HEK293T (cell line): ENCODE measurements around the gene SPDYE4.

Experiments used
- CTCF ChIA-PET: fragments of 350-600 bp; formaldehyde crosslinking; extraction: SDS; loops from one replicate; lab custom pipeline; 2021; ENCODE audit warnings: antibody characterized with exemption, inconsistent platforms; lab: Yijun Ruan, JAX
- POLR2A ChIA-PET: fragments of 350-600 bp; formaldehyde crosslinking; extraction: SDS; loops from one replicate; lab custom pipeline; 2020; ENCODE audit warnings: antibody characterized with exemption, inconsistent platforms; lab: Yijun Ruan, JAX
- DNase-seq: peaks from one replicate; pipeline ENCODE4 v3.0.0; 2012; ENCODE audit warnings: mixed read lengths; ENCODE audit errors: extremely low spot score
- ARNT ChIP-seq: fragments of 450-650 bp; IDR thresholded peaks from 2 replicates; pipeline ENCODE4 v1.6.1; 2017; ENCODE audit warnings: mild to moderate bottlenecking
- BHLHE40 ChIP-seq: fragments of 450-650 bp; IDR thresholded peaks from 2 replicates; pipeline ENCODE4 v1.6.1; 2016; ENCODE audit warnings: mild to moderate bottlenecking, moderate library complexity, borderline replicate concordance
- CTBP1 ChIP-seq: fragments of 450-650 bp; IDR thresholded peaks from 2 replicates; pipeline ENCODE4 v1.6.1; 2016; ENCODE audit warnings: borderline replicate concordance
- ELF4 ChIP-seq: fragments of 450-650 bp; IDR thresholded peaks from 2 replicates; pipeline ENCODE4 v1.6.1; 2017; ENCODE audit warnings: antibody characterized with exemption
- FOXA1 ChIP-seq: fragments of 450-650 bp; IDR thresholded peaks from 2 replicates; pipeline ENCODE4 v1.6.1; 2016; ENCODE audit warnings: mild to moderate bottlenecking
- FOXK2 ChIP-seq: fragments of 450-650 bp; IDR thresholded peaks from 2 replicates; pipeline ENCODE4 v1.6.1; 2016; ENCODE audit warnings: mild to moderate bottlenecking
- FOXM1 ChIP-seq: fragments of 450-650 bp; IDR thresholded peaks from 2 replicates; pipeline ENCODE4 v1.6.1; 2017; ENCODE audit warnings: mild to moderate bottlenecking, borderline replicate concordance
- HDGF ChIP-seq: fragments of 450-650 bp; IDR thresholded peaks from 2 replicates; pipeline ENCODE4 v1.6.1; 2017; ENCODE audit warnings: antibody characterized with exemption, borderline replicate concordance
- L3MBTL2 ChIP-seq: fragments of 450-650 bp; conservative IDR thresholded peaks from 2 replicates; pipeline ENCODE4 v1.6.1; 2016; ENCODE audit warnings: mild to moderate bottlenecking
- LEF1 ChIP-seq: fragments of 450-650 bp; IDR thresholded peaks from 2 replicates; pipeline ENCODE4 v1.6.1; 2017; ENCODE audit warnings: mild to moderate bottlenecking, borderline replicate concordance
- NFRKB ChIP-seq: fragments of 450-650 bp; IDR thresholded peaks from 2 replicates; pipeline ENCODE4 v1.6.1; 2016; ENCODE audit warnings: mild to moderate bottlenecking, moderate library complexity
- PKNOX1 ChIP-seq: fragments of 450-650 bp; IDR thresholded peaks from 2 replicates; pipeline ENCODE4 v1.6.1; 2016
- SP1 ChIP-seq: fragments of 450-650 bp; IDR thresholded peaks from 2 replicates; pipeline ENCODE4 v1.6.1; 2017
- SUZ12 ChIP-seq: fragments of 450-650 bp; IDR thresholded peaks from 2 replicates; pipeline ENCODE4 v1.6.1; 2016; ENCODE audit warnings: mild to moderate bottlenecking
- TARDBP ChIP-seq: fragments of 450-650 bp; IDR thresholded peaks from 2 replicates; pipeline ENCODE4 v1.6.1; 2016
- ZNF384 ChIP-seq: fragments of 450-650 bp; IDR thresholded peaks from 2 replicates; pipeline ENCODE4 v1.6.1; 2016

Gene SPDYE4

GRCh38 chr17:8800656-8801055 lies 42.3 kb upstream of the SPDYE4 start:
- TF ChIP-seq SUZ12 (no peak), ARNT (no peak), FOXK2 (no peak)
- POLR2A ChIA-PET = no interaction called here
- CTCF ChIA-PET = interaction anchor here (0.6 kb wide), 1 partner anchor 31 kb away, joined by 4 read pairs; no protein-coding TSS in a partner anchor

GRCh38 chr17:8799570-8800212 lies 41.3 kb upstream of the SPDYE4 start:
- CTCF ChIA-PET = no interaction called here
- no peak for TF ChIP-seq ZNF384
- no peak for TF ChIP-seq LEF1
- no peak for TF ChIP-seq FOXA1
- TF ChIP-seq FOXK2 = no peak
- no peak for TF ChIP-seq FOXM1
- POLR2A ChIA-PET = interaction anchor here (0.5 kb wide), 1 partner anchor 577 kb away, joined by 3 read pairs; no protein-coding TSS in a partner anchor
- DNase-seq = no peak

More at GRCh38 chr17:8800656-8801055, 42.3 kb upstream of the SPDYE4 start:
- no peak for DNase-seq

- DNase-seq = no peak
- no peak for TF ChIP-seq ZNF384
- TF ChIP-seq SP1 = no peak
- TF ChIP-seq FOXM1 = no peak
- TF ChIP-seq HDGF = no peak
- no peak for TF ChIP-seq ELF4
- no peak for TF ChIP-seq FOXK2
- TF ChIP-seq FOXA1 = no peak
- TF ChIP-seq L3MBTL2 = no peak
- no peak for TF ChIP-seq LEF1
- TF ChIP-seq NFRKB = no peak
- no peak for TF ChIP-seq PKNOX1
- no peak for TF ChIP-seq TARDBP
- no peak for TF ChIP-seq BHLHE40
- CTCF ChIA-PET = interaction anchor here (1.5 kb wide), 1 partner anchor 12 kb away, joined by 3 read pairs; no protein-coding TSS in a partner anchor
Observed at GRCh38 chr17:8798846-8799569, 40.7 kb upstream of the SPDYE4 start, which contains the start of gene MFSD6L. TSS of gene MFSD6L (minus strand) at chr17:8799365. CDS start at chr17:8799120, 245 bp downstream.

GRCh38 chr17:8798176-8798845 lies 40.0 kb upstream of the SPDYE4 start:
- ChIA-PET CTCF (interaction anchor here (1.5 kb wide), 1 partner anchor 11 kb away, joined by 3 read pairs; no protein-coding TSS in a partner anchor), POLR2A (no interaction called here)
- no peak for DNase-seq
- TF ChIP-seq ELF4 (no peak), PKNOX1 (no peak), L3MBTL2 (no peak), SUZ12 (no peak), BHLHE40 (no peak), HDGF (no peak), ZNF384 (no peak), TARDBP (no peak), SP1 (no peak), CTBP1 (no peak), FOXK2 (no peak), FOXM1 (no peak), ARNT (no peak), FOXA1 (no peak), NFRKB (no peak), LEF1 (no peak)

More at GRCh38 chr17:8798846-8799569, 40.7 kb upstream of the SPDYE4 start, which contains the start of gene MFSD6L:
- POLR2A ChIA-PET = interaction anchor here (0.5 kb wide), 1 partner anchor 578 kb away, joined by 3 read pairs; no protein-coding TSS in a partner anchor

- ChIA-PET CTCF (interaction anchor here (1.5 kb wide), 1 partner anchor 11 kb away, joined by 3 read pairs; no protein-coding TSS in a partner anchor), POLR2A (no interaction called here)
- DNase-seq = no peak
- no peak for TF ChIP-seq FOXM1
- TF ChIP-seq LEF1 = no peak
- TF ChIP-seq ELF4 = no peak
- no peak for TF ChIP-seq L3MBTL2
- TF ChIP-seq FOXA1 = no peak
- no peak for TF ChIP-seq FOXK2
- TF ChIP-seq CTBP1 = no peak
- TF ChIP-seq NFRKB = no peak
- no peak for TF ChIP-seq BHLHE40
- TF ChIP-seq TARDBP = no peak
- TF ChIP-seq PKNOX1 = no peak
- no peak for TF ChIP-seq HDGF
- TF ChIP-seq SUZ12 = no peak
- TF ChIP-seq SP1 = no peak
- no peak for TF ChIP-seq ZNF384
- no peak for TF ChIP-seq ARNT
Observed at GRCh38 chr17:8797621-8798175, 39.4 kb upstream of the SPDYE4 start.
